GM18861 (cell line): ENCODE measurements around the gene BRD2.

ENCODE experiments used
- ATAC-seq: cut with Tn5 transposase; IDR thresholded peaks from one replicate; pipeline ENCODE4 v1.9.1; 2021; ENCODE audit not compliant: unreplicated experiment

BRD2 gene

GRCh38 chr6:32971242-32971580 is 2.8 kb downstream of the BRD2 start:
- no peak for ATAC-seq

GRCh38 chr6:32971581-32972352 is 3.4 kb downstream of the BRD2 start:
- ATAC-seq, result peak; percentile 35

- ATAC-seq, result no peak
Observed at GRCh38 chr6:32972353-32973143, 4.2 kb downstream of the BRD2 start.

GRCh38 chr6:32973144-32974015 is 5.0 kb downstream of the BRD2 start:
- no peak for ATAC-seq

- no peak for ATAC-seq
Observed at GRCh38 chr6:32974016-32974333, 5.6 kb downstream of the BRD2 start.

DNA sequence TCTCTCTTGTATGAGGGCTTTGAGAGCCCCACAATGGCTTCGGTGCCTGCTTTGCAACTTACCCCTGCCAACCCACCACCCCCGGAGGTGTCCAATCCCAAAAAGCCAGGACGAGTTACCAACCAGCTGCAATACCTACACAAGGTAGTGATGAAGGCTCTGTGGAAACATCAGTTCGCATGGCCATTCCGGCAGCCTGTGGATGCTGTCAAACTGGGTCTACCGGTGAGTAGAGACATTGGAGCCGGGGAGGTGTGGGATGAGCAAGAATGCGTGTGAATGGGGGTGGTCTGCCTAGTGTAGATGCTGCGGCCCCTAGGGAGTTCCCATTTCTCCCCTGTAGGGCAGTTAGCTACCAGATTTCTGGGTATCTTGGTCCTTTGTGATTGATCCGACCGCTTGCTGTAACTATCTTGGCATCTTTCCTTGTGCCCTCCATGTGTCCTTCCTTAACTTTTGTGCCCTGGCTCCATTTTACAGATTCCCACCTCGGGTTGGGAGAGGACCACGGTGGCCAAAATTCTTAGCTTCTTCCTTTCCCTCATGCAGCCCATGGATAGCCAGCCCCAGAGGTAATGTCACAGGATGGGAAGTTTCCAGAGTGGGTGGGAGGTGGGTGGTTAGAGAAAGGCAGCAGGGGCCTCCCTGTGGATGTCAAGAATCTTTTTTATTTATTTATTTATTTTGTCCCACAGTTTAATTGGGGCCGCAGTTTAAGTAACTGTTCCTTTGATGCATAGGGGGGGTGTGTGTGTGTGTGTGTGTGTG is 6.3 kb downstream of the BRD2 start:
- no peak for ATAC-seq

DNA sequence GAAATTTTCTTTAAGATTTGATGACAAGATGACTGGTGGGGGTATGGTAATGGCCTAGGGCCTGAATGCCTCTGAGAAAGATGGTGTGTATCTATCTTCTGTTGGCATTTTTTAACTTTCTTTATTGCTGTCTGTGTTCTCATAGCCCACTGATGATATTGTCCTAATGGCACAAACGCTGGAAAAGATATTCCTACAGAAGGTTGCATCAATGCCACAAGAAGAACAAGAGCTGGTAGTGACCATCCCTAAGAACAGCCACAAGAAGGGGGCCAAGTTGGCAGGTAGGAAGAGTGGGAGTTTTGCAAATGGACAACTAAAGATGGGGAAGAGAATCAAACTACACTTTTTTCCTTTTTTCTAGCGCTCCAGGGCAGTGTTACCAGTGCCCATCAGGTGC is 7.5 kb downstream of the BRD2 start:
- ATAC-seq, result no peak

GRCh38 chr6:32976334-32977069 is 8.1 kb downstream of the BRD2 start:
- no peak for ATAC-seq

DNA sequence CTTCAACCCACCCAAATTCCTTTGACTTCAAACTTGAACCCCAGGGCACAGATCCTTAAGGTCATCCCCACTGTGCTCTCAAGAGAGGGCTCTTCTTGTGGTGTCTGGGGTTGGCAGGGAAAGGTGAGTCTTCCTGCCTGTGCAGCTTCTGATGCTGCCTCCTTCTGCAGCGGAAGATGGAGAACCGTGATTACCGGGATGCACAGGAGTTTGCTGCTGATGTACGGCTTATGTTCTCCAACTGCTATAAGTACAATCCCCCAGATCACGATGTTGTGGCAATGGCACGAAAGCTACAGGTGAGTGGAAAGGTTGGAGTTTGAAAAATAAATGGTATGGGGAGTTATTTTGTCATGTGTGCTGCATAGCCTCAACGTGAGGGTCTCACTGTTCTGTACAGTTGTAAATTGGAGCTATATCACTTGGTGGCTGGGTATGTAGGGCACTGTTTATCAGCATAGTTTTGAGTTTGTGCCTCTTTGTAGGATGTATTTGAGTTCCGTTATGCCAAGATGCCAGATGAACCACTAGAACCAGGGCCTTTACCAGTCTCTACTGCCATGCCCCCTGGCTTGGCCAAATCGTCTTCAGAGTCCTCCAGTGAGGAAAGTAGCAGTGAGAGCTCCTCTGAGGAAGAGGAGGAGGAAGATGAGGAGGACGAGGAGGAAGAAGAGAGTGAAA is 9.0 kb downstream of the BRD2 start:
- no peak for ATAC-seq

DNA sequence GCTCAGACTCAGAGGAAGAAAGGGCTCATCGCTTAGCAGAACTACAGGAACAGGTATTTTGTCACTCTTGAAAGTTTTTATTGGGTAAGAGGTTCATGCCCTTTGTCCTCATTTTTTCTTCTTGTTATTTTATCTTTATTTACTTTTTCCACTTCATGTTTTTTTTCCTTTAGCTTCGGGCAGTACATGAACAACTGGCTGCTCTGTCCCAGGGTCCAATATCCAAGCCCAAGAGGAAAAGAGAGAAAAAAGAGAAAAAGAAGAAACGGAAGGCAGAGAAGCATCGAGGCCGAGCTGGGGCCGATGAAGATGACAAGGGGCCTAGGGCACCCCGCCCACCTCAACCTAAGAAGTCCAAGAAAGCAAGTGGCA is 9.5 kb downstream of the BRD2 start:
- no peak for ATAC-seq

DNA sequence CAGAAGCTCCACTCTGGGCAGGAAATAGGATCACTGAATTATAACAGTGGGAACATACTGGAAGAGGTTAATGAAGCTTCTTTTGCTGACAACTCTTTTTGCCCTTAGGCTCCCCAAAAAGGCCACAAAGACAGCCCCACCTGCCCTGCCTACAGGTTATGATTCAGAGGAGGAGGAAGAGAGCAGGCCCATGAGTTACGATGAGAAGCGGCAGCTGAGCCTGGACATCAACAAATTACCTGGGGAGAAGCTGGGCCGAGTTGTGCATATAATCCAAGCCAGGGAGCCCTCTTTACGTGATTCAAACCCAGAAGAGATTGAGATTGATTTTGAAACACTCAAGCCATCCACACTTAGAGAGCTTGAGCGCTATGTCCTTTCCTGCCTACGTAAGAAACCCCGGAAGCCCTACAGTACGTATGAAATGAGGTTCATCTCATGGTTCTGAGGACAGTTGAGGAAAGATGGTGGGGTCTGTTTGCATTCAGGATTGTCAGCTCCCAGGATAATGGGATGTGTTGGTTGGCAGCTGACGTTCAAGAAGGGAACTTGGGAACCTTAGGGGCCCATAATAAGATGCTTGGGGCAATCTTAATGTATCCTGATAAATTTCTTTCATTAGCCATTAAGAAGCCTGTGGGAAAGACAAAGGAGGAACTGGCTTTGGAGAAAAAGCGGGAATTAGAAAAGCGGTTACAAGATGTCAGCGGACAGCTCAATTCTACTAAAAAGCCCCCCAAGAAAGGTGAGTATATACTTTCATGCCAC is 11.5 kb downstream of the BRD2 start:
- ATAC-seq, result no peak

DNA sequence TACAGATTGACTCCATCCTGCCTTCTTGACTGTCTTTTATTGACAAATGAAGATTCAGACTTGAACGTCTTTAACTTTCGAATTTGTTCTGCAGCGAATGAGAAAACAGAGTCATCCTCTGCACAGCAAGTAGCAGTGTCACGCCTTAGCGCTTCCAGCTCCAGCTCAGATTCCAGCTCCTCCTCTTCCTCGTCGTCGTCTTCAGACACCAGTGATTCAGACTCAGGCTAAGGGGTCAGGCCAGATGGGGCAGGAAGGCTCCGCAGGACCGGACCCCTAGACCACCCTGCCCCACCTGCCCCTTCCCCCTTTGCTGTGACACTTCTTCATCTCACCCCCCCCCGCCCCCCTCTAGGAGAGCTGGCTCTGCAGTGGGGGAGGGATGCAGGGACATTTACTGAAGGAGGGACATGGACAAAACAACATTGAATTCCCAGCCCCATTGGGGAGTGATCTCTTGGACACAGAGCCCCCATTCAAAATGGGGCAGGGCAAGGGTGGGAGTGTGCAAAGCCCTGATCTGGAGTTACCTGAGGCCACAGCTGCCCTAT is 12.2 kb downstream of the BRD2 start:
- ATAC-seq, result no peak

DNA sequence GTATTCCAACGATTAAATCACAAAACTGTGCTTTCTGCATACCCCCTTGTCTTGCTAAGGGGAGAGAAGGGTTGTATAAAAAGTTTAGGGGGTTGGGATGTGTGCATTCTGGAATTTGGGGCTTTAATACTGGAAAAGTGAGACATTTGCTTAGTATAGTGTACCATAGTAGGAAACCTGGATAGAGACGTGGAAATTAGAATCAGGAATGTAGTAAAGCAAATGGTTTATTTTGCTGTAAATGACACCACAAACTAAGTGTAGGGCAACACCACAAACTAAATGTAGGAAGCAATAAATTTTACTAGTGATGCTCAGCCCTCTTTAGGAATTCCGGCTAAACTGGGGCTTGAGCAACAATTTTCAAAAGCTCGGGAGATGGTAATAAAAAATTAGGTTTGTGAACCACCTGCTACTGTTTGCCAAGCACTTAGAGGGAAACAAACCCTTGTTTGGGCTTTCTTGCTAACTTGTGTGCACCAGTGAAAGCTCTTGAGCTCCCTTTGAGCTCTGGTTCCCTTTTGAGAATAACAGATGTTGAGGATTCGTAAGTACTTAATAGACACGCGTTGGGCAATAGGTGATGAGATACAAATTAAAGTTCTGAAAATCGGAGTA is 13.8 kb downstream of the BRD2 start:
- ATAC-seq, result no peak

GRCh38 chr6:32982702-32983492 is 14.5 kb downstream of the BRD2 start:
- no peak for ATAC-seq

DNA sequence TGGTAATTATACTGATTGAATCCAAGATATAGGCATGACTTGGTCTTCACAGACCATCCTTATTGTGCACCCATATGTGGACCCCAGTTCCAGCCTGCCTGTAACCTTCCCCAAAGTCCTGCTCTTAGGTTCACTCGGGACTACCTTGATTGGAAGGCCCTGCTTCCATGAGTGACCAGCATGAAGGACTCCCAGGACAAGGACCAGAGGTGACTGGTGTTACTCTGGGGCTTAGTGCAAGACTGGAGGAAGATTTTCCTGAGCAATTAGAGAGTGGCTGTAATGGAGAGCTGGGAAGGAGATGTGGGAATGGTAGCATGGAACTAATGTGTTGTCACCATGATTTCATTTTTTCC is 15.1 kb downstream of the BRD2 start:
- no peak for ATAC-seq

DNA sequence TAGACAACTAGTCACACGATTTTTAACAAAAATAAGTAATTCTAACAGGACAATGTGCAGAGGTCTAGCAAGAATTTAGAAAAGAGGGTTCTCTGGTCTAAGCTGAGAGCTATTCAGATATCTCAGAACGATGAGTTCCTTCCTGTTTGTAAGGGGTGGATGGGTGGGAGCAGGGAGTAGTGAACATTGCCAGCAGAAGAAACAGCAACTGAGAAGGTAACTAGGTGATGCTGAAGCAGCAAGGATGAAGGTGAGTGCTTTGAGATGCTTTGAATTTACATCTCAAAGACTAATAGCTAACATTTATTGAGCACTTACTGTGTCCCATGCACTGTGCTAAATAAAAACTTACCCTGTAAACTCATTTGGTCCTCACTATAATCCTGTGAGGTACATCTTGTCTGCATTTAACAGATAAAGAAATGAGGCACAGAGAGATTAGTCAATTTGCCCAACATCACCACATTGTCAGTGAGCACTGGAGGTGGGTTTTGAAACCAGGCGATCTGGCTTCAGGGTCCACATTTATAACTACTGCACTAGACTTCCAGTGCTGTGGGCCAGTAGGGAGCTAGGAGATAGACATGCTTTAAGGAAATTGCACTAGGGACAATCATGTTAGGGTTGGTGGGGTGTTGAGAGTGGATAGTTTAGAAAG is 15.7 kb downstream of the BRD2 start:
- ATAC-seq, result no peak
